Heart left ventricle (tissue), 16 donors: ENCODE measurements around the gene SOX10. TPM values are rescaled to one million over a fixed set of nuclear protein-coding genes. Genes with fewer than 3 reads are reported as not detected.

Source experiments
- ATAC-seq, 4 donors: fragments of 200-7000 bp; cut with Tn5 transposase; one replicate each; pipeline ENCODE4 v1.9.1; 2020 to 2022; ENCODE audit warnings: moderate library complexity in 4 of 4, mild to moderate bottlenecking in 3 of 4, moderate number of reproducible peaks in 1 of 4
- DNase-seq, 5 donors: peaks; one replicate each; pipeline ENCODE4 v3.0.0-alpha.2; 2020
- H3K27ac ChIP-seq, 12 donors: fragments of 200-600 bp; sonication (generic) in 4 of 12; one replicate each; pipeline versions ENCODE4 v1.5.0 to v1.8.0; 2016 to 2022; ENCODE audit warnings: mild to moderate bottlenecking in 2 of 12
- H3K27me3 ChIP-seq, 9 donors: fragments of 200-600 bp; sonication (generic) in 2 of 9; one replicate each; pipeline versions ENCODE4 v1.5.1 to v1.8.0; 2016 to 2022; ENCODE audit warnings: mild to moderate bottlenecking in 3 of 9
- H3K36me3 ChIP-seq, 9 donors: fragments of 200-600 bp; sonication (generic) in 2 of 9; one replicate each; pipeline versions ENCODE4 v1.5.0 to v1.8.0; 2018 to 2022; ENCODE audit warnings: mild to moderate bottlenecking in 2 of 9
- H3K4me1 ChIP-seq, 12 donors: fragments of 200-600 bp; sonication (generic) in 4 of 12; one replicate each; pipeline versions ENCODE4 v1.5.0 to v1.8.0; 2016 to 2022; ENCODE audit warnings: mild to moderate bottlenecking in 3 of 12
- H3K4me3 ChIP-seq, 12 donors: fragments of 200-600 bp; sonication (generic) in 4 of 12; one replicate each; pipeline versions ENCODE4 v1.5.0 to v1.8.0; 2017 to 2022; ENCODE audit warnings: mild to moderate bottlenecking in 9 of 12, moderate library complexity in 4 of 12
- H3K9me3 ChIP-seq, 12 donors: fragments of 200-600 bp; sonication (generic) in 4 of 12; one replicate each; pipeline versions ENCODE4 v1.5.0 to v1.8.0; 2016 to 2022; ENCODE audit warnings: mild to moderate bottlenecking in 1 of 12
- POLR2A ChIP-seq, 2 donors: fragments of 450-650 bp; IDR thresholded peaks; one replicate each; pipeline ENCODE4 v1.6.1; 2017; ENCODE audit warnings: antibody characterized with exemption in 2 of 2, mild to moderate bottlenecking in 2 of 2, moderate library complexity in 2 of 2
- WGBS, 4 donors: extraction: QIAGEN DNeasy Blood & Tissue Kit in 2 of 4; methylation state at CpG; one replicate each; pipeline versions ENCODE4 v1.1.5 to v1.1.7; 2013 to 2018; 5-methylcytosine and 5-hydroxymethylcytosine counted together
- intact Hi-C, 10 donors: fragments of 100-400 bp; cut with DNase I; formaldehyde crosslinking; loops; one replicate each; pipeline versions ENCODE4 v1.11.1 to v1.14.2; 2022
- polyA plus RNA-seq, 2 donors: library from polyadenylated mRNA; stranded (reverse); fragments of 200-250 nt; gene quantifications; one replicate each; pipeline ENCODE4 v1.2.3, GENCODE V29; 2013
- total RNA-seq, 9 donors: library from RNA; depleted of rRNA in 2 of 9; stranded (reverse); fragments of >200 nt in 2 of 9; fragmentation: NEBNext Ultra II Directional in 3 of 9; extraction: Animal tissue kit (Norgen Biotek cat#: 25700) in 3 of 9; gene quantifications; one replicate each; pipeline versions ENCODE4 v1.1.0 to v1.2.4, GENCODE V29; 2016 to 2023
- TF ChIP-seq, protein P1 (sequence below), 12 donors: fragments of 200-600 bp; sonication (generic) in 4 of 12; IDR thresholded peaks; one replicate each; pipeline versions ENCODE4 v1.5.0 to v1.8.0; 2018 to 2022; ENCODE audit warnings: antibody characterized with exemption in 12 of 12, mild to moderate bottlenecking in 5 of 12
- donor health status: ischemic (EF 13 %, LVEDD 7.1; RV severe dilation, severe dysfunction).
- donor health status: healthy with polysubstance abuse.
- donor health status: DM: no; HTN: yes; CAD: no.
- donor health status: DM: no; HTN: no; CAD: no.
- donor health status: ischemic (EF 25% LVEDD 6.9; RV normal size, moderate dysfunction).
- donor health status: ischemic (EF 25% LVEDD 5.7; RV mildly dilated, moderate dysfunction).
- donor health status: healthy.
- donor health status: DM: yes; HTN: yes; CAD: no.
- donor health status: ischemic (EF 35%, LVEDD 5.7; RV mildly dilated, moderate dysfunction).
- donor health status: nonischemic (EF 11% LVEDD 7.7; RV severe dilation, severe dysfunction).
- donor health status: DM: yes; HTN: yes; CAD: no.
- donor health status: PGD.
- donor health status: ischemic (EF 29% LVEDD 5.4; RV normal size, mild dysfunction).
- donor health status: nonischemic (EF 23%, LVEDD 6.1; RV moderate dilation, normal function).

Gene SOX10
- total and polyA plus RNA-seq, 11 donors = 0.43 to 7.6 (median 1.1) TPM

GRCh38 chr22:37975153-37975552, 9.2 kb downstream of the SOX10 start:
- 80 to 92% (median 87%) methylated on average over 2 of the region's 2 CpGs for WGBS, 4 donors
- Histone ChIP-seq H3K4me3 (no peak overlapping the region), H3K9me3 (no peaks in the 10 kb centered on the region), H3K4me1 (peaks cover 0 to 5% (median 0%) of the 10 kb centered on the region in 12 donors), H3K36me3 (peaks cover 0 to 12% (median 0%) of the 10 kb centered on the region in 9 donors), H3K27me3 (no peaks in the 10 kb centered on the region), H3K27ac (no peak overlapping the region)
- ATAC-seq = no peak
- intact Hi-C loops = no loop called here
- TF ChIP-seq, protein P1, sequence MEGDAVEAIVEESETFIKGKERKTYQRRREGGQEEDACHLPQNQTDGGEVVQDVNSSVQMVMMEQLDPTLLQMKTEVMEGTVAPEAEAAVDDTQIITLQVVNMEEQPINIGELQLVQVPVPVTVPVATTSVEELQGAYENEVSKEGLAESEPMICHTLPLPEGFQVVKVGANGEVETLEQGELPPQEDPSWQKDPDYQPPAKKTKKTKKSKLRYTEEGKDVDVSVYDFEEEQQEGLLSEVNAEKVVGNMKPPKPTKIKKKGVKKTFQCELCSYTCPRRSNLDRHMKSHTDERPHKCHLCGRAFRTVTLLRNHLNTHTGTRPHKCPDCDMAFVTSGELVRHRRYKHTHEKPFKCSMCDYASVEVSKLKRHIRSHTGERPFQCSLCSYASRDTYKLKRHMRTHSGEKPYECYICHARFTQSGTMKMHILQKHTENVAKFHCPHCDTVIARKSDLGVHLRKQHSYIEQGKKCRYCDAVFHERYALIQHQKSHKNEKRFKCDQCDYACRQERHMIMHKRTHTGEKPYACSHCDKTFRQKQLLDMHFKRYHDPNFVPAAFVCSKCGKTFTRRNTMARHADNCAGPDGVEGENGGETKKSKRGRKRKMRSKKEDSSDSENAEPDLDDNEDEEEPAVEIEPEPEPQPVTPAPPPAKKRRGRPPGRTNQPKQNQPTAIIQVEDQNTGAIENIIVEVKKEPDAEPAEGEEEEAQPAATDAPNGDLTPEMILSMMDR (IDR thresholded peaks at IDR 0.05) = no peak
- TF ChIP-seq POLR2A (IDR thresholded peaks at IDR 0.05) = no peak
- DNase-seq = no peak

DNA sequence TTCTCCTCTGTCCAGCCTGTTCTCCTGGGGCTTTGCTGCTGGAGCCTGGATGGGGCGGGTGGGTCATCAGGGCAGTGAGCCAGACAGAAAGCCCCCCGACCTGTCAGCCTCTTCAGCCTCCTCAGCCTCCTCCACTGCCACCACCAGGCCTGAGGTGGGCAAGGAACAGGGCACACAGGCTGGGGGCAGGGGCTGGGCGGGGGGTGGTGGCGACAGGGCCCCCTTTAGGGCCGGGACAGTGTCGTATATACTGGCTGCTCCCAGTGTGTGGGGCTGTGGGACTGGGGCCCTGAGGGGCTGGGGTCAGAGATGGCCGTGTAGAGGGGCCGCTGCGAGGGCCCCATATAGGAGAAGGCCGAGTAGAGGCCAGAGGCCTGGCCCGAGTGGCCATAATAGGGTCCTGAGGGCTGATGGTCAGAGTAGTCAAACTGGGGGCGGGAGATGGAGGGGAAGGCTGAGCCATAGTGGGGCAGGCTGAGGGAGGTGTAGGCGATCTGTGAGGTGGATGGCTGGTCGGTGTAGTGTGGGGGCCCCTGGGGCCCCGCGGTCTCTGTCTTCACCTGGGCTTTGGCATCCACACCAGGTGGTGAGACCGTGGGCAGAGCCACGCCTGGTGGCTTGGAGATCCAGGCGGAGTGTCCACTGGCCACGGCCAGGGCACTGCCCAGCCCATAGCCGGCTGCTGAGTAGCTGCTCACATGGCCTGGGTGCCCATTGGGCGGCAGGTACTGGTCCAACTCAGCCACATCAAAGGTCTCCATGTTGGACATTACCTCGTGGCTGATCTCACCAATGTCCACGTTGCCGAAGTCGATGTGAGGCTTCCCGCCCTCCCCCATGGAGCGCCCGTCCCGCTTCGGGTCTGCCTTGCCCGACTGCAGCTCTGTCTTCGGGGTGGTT, 10.8 kb downstream of the SOX10 start:
- Histone ChIP-seq H3K36me3 (peaks cover 0 to 18% (median 3%) of the 10 kb centered on the region in 9 donors), H3K27me3 (no peaks in the 10 kb centered on the region), H3K4me1 (peaks cover 0 to 5% (median 0%) of the 10 kb centered on the region in 12 donors), H3K4me3 (no peak overlapping the region), H3K9me3 (no peaks in the 10 kb centered on the region), H3K27ac (no peak overlapping the region)
- peak in 2 of 4 donors; percentile 14 to 24 for ATAC-seq
- DNase-seq = no peak
- 95 to 96% (median 96%) methylated on average over 29 to 33 of the region's 33 CpGs for WGBS, 4 donors
- intact Hi-C loops = no loop called here
- TF ChIP-seq, protein P1 (IDR thresholded peaks at IDR 0.05) = no peak
- TF ChIP-seq POLR2A (IDR thresholded peaks at IDR 0.05) = no peak

DNA sequence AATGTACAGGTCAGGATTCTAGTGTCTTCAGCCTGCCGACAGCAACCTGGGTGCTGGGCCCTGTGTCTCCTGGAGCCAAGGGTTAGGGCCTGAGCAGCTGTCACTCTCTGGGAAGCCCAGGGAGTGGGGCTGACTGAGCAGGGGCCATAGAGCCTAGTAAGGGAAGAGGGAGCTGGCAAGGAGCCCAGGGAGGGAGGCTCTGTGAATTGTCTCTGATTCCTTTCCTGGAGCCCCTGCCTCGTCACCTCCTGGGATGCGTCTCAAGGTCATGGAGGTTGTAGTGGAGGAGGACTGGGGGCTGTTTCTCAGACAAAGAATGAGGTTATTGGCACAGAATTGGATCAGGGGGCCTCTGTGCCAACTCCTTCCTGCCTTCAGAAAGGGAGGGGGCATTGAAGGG, 11.8 kb downstream of the SOX10 start:
- H3K9me3 ChIP-seq = no peaks in the 10 kb centered on the region
- DNase-seq (no peak), ATAC-seq (no peak)
- H3K27me3 ChIP-seq = no peaks in the 10 kb centered on the region
- H3K36me3 ChIP-seq = peaks cover 0 to 28% (median 13%) of the 10 kb centered on the region in 9 donors
- H3K4me3 ChIP-seq = no peak overlapping the region
- H3K4me1 ChIP-seq = peaks cover 0 to 5% (median 0%) of the 10 kb centered on the region in 12 donors
- H3K27ac ChIP-seq = no peak overlapping the region
- intact Hi-C loops = no loop called here
- TF ChIP-seq, protein P1 (IDR thresholded peaks at IDR 0.05) = no peak
- no peak for TF ChIP-seq POLR2A (IDR thresholded peaks at IDR 0.05)
- 35 to 58% (median 44%) methylated on average over 3 of the region's 3 CpGs for WGBS, 4 donors
